ENCODE measurements around the gene SCAI. TPM values are rescaled to one million over a fixed set of nuclear protein-coding genes. Genes with fewer than 3 reads are reported as not detected.
A peak's percentile ranks its signal among the peaks of the same experiment; 100 is the strongest.
"Not testable (repeated sequence)": the region's sequence is repeated elsewhere in the genome, so short reads cannot be mapped to it uniquely, and the experiment has no call there.

SCAI gene
- total RNA-seq, 1 donor from 2014 or later = 50.5 TPM

- DNase-seq (ENCODE audit: low spot score in 2 of 2); FAIRE-seq: not testable (repeated sequence)
Observed at GRCh38 chr9:125108541-125108940, 34.8 kb downstream of the SCAI start.

GRCh38 chr9:125106285-125106893 is 36.9 kb downstream of the SCAI start:
- FAIRE-seq (no peak), DNase-seq (ENCODE audit: low spot score in 2 of 2) (no peak)

GRCh38 chr9:125103770-125104460 is 39.4 kb downstream of the SCAI start:
- DNase-seq (ENCODE audit: low spot score in 2 of 2) (no peak), FAIRE-seq (no peak)

- FAIRE-seq (no peak), DNase-seq (ENCODE audit: low spot score in 2 of 2) (no peak)
Observed at GRCh38 chr9:125103021-125103420, 40.3 kb downstream of the SCAI start.

- DNase-seq (ENCODE audit: low spot score in 2 of 2) = no peak
- FAIRE-seq = no peak
Observed at GRCh38 chr9:125100822-125101221, 42.5 kb downstream of the SCAI start.

GRCh38 chr9:125099816-125100215 is 43.5 kb downstream of the SCAI start:
- FAIRE-seq (no peak), DNase-seq (ENCODE audit: low spot score in 2 of 2) (no peak)

- FAIRE-seq = no peak
Observed at GRCh38 chr9:125095821-125096443, 47.4 kb downstream of the SCAI start.

GRCh38 chr9:125091121-125091520 is 52.2 kb downstream of the SCAI start:
- FAIRE-seq (no peak), DNase-seq (ENCODE audit: low spot score in 2 of 2) (no peak)

More at GRCh38 chr9:125095821-125096443, 47.4 kb downstream of the SCAI start:
- no peak for DNase-seq (ENCODE audit: low spot score in 2 of 2)

- FAIRE-seq (no peak), DNase-seq (ENCODE audit: low spot score in 2 of 2) (no peak)
Observed at GRCh38 chr9:125089331-125089730, 54.0 kb downstream of the SCAI start.

- DNase-seq (ENCODE audit: low spot score in 2 of 2) (no peak), FAIRE-seq (no peak)
Observed at GRCh38 chr9:125088752-125089151, 54.6 kb downstream of the SCAI start.

GRCh38 chr9:125085703-125086477 is 57.4 kb downstream of the SCAI start:
- DNase-seq (ENCODE audit: low spot score in 2 of 2) (no peak), FAIRE-seq (no peak)

- DNase-seq (ENCODE audit: low spot score in 2 of 2); FAIRE-seq: not testable (repeated sequence)
Observed at GRCh38 chr9:125082197-125082596, 61.1 kb downstream of the SCAI start.

GRCh38 chr9:125080797-125081196 is 62.5 kb downstream of the SCAI start:
- DNase-seq (ENCODE audit: low spot score in 2 of 2); FAIRE-seq: not testable (repeated sequence)

GRCh38 chr9:125079931-125080330 is 63.4 kb downstream of the SCAI start:
- no peak for DNase-seq (ENCODE audit: low spot score in 2 of 2)

GRCh38 chr9:125075997-125076396 is 67.3 kb downstream of the SCAI start:
- FAIRE-seq (no peak), DNase-seq (ENCODE audit: low spot score in 2 of 2) (no peak)

More at GRCh38 chr9:125079931-125080330, 63.4 kb downstream of the SCAI start:
- no peak for FAIRE-seq

- FAIRE-seq (no peak), DNase-seq (ENCODE audit: low spot score in 2 of 2) (no peak)
Observed at GRCh38 chr9:125074976-125075375, 68.4 kb downstream of the SCAI start.

GRCh38 chr9:125066839-125067619 is 76.3 kb downstream of the SCAI start:
- no peak for FAIRE-seq
- DNase-seq (ENCODE audit: low spot score in 2 of 2) = no peak

GRCh38 chr9:125061391-125061790 is 81.9 kb downstream of the SCAI start:
- FAIRE-seq (no peak), DNase-seq (ENCODE audit: low spot score in 2 of 2) (no peak)

- FAIRE-seq (no peak), DNase-seq (ENCODE audit: low spot score in 2 of 2) (peak in 1 of 2 donors; percentile 30)
Observed at GRCh38 chr9:125049212-125050049, 93.9 kb downstream of the SCAI start.

All from frontal cortex (tissue), 4 donors.